Activated CD8-positive, alpha-beta T cell treated with anti-CD3 and anti-CD28 coated beads, Interleukin-2, amount 10 ng/mL, durations not matched to agents 7 days and 5 days (primary cell): ENCODE measurements around the gene BACH2. TPM values are rescaled to one million over a fixed set of nuclear protein-coding genes. Genes with fewer than 3 reads are reported as not detected.

ENCODE experiments used
- ATAC-seq: fragments of 150-1000 bp; cut with Tn5 transposase; one replicate; pipeline ENCODE4 v1.10.0; 2021; ENCODE audit warnings: moderate library complexity
- CTCF ChIA-PET: fragments of 350-600 bp; sonication (Branson Sonifier 250); formaldehyde crosslinking; loops from one replicate; lab custom pipeline; 2021; ENCODE audit warnings: antibody characterized with exemption; lab: Charles Lee
- POLR2A ChIA-PET: fragments of 350-600 bp; sonication (Branson Sonifier 250); formaldehyde crosslinking; loops from one replicate; lab custom pipeline; 2021; ENCODE audit warnings: antibody characterized with exemption; lab: Charles Lee
- DNase-seq: peaks from one replicate; pipeline ENCODE4 v3.0.0-alpha.2; 2020
- H3K27ac Mint-ChIP-seq: one replicate; pipeline ENCODE4 v1.8.0; 2021; ENCODE audit warnings: mild to moderate bottlenecking, mixed read lengths
- H3K27me3 Mint-ChIP-seq: one replicate; pipeline ENCODE4 v1.8.0; 2021; ENCODE audit warnings: low read depth, mixed read lengths
- H3K36me3 Mint-ChIP-seq: one replicate; pipeline ENCODE4 v1.8.0; 2021; ENCODE audit warnings: low read depth, mixed read lengths
- H3K4me1 Mint-ChIP-seq: one replicate; pipeline ENCODE4 v1.8.0; 2021; ENCODE audit warnings: low read depth, mixed read lengths
- H3K4me3 Mint-ChIP-seq: one replicate; pipeline ENCODE4 v1.8.0; 2021; ENCODE audit warnings: mild to moderate bottlenecking, mixed read lengths
- H3K9me3 Mint-ChIP-seq: one replicate; pipeline ENCODE4 v1.8.0; 2022; ENCODE audit warnings: mixed read lengths; ENCODE audit not compliant: insufficient read depth
- total RNA-seq, 2 experiments: library from RNA; stranded (reverse); gene quantifications; one replicate each; pipeline ENCODE4 v1.2.3, GENCODE V29; 2021

Gene BACH2
- total RNA-seq, 2 experiments from 2014 or later, result 61.3 to 70.9 TPM

DNA sequence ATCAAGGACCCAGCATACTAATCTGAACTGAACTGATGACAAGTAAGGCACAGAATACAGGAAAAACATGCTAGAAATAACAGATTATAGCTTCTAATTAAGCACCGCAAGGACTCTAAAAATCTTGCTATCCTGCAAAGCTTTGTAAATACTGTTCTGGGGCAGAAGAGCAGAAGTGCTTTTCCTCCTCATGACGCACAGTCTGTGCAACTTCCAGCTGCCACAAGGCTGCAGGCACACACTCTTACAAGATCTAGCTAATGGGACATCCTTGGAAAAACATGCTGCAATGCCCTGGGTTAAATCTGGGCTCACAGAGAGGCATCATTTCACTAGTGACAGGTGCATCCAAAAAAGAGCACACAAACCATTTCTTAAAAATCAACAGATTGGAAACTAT is 213.8 kb downstream of the BACH2 start:
- ChIA-PET CTCF (interaction anchor here (0.7 to 3.1 kb wide), 19 partner anchors 11 to 394 kb away, joined by 3 to 33 read pairs (median 5); no protein-coding TSS in a partner anchor), POLR2A (interaction anchor here (0.6 to 2.4 kb wide), 6 partner anchors 10 to 213 kb away, joined by 3 to 14 read pairs (median 4); no protein-coding TSS in a partner anchor)
- Mint-ChIP-seq H3K9me3 (no peaks in the 10 kb centered on the region), H3K4me3 (peak overlapping the region; percentile 46), H3K36me3 (peaks cover 55% of the 10 kb centered on the region), H3K27ac (peak overlapping the region; percentile 65), H3K4me1 (peaks cover 83% of the 10 kb centered on the region), H3K27me3 (no peaks in the 10 kb centered on the region)
- ATAC-seq (no peak), DNase-seq (no peak)

DNA sequence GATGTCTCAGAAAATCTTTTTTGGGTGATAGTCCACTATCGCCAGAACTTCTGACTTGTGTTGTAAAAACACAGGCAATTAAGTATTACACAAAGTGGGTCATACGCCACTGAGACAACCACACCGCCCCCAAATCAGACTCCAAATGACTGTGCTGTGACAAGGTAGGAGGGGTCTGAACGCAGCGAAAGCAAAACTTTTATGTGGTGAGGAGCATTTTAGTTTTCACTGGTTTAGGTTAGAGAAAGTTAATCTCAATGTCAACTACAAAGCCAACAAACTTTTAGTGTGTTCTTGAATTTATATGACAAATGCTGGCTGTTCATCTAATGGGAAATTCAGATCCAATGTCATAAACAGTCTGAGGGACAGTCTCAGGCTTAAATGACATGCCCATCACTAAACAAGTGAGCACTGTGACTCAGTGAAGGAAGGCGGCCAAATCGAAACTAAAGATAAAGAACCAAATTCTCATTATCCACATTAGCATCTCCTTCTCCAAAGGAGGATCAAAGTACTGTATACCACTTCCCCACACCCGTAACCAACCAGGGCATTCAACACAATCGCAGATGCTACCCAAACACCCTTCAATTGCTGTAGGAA is 215.7 kb downstream of the BACH2 start:
- Mint-ChIP-seq H3K27me3 (no peaks in the 10 kb centered on the region), H3K4me1 (peaks cover 85% of the 10 kb centered on the region), H3K27ac (peak overlapping the region; percentile 99), H3K9me3 (no peaks in the 10 kb centered on the region), H3K36me3 (peaks cover 58% of the 10 kb centered on the region), H3K4me3 (peak overlapping the region; percentile 93)
- DNase-seq (peak; percentile 92), ATAC-seq (peak; percentile 71)
- CTCF ChIA-PET, result interaction anchor here (1.0 to 2.8 kb wide), 6 partner anchors 29 to 312 kb away, joined by 3 to 8 read pairs (median 6); no protein-coding TSS in a partner anchor
- POLR2A ChIA-PET, result interaction anchor here (0.6 to 2.6 kb wide), 14 partner anchors 13 to 215 kb away, joined by 3 to 12 read pairs (median 4); no protein-coding TSS in a partner anchor

DNA sequence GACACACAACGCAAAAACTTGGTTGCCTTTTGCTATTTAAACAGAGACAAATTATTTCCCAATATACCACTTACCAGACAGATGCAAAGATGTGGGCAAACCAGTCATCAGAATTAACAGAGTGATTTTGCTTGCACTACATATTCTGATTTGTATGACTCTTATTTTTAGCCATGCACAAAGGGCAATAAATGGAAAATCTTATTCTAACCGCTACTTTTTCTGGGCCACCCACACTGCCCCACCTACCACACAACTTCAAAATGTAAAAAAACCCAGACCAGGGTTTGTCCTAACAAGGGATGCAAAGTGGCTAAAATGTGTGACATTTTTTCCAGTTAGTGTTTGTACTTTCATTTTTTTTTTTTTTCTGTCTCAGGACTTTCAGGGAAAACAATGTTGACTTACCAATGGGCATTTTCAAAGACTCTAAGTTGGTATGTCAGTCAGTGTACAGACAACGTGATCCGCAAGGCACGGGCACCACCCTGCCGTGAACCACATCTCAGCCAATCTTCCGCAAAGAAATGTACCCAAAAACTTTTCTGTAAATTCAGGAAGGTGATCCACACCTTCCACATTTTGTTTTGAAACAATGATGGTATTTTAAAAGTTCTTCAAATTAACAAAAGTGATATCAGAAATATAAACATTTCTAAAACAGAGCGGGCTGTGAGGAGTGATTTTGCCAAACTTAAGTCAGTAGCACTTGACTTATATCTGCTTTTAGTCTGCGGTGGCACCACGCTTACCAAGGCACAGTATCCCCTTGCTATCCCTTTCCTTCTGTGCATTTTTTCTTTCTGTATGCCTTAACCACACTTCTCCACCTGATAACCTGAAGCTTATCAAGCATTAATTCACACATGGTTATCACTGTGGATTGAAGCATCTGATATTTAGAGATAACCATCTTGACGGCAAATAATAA is 216.8 kb downstream of the BACH2 start:
- ATAC-seq, result peak; percentile 11
- CTCF ChIA-PET, result interaction anchor here (1.0 to 1.4 kb wide), 2 partner anchors 30 to 205 kb away, joined by 3 to 4 read pairs; no protein-coding TSS in a partner anchor

DNA sequence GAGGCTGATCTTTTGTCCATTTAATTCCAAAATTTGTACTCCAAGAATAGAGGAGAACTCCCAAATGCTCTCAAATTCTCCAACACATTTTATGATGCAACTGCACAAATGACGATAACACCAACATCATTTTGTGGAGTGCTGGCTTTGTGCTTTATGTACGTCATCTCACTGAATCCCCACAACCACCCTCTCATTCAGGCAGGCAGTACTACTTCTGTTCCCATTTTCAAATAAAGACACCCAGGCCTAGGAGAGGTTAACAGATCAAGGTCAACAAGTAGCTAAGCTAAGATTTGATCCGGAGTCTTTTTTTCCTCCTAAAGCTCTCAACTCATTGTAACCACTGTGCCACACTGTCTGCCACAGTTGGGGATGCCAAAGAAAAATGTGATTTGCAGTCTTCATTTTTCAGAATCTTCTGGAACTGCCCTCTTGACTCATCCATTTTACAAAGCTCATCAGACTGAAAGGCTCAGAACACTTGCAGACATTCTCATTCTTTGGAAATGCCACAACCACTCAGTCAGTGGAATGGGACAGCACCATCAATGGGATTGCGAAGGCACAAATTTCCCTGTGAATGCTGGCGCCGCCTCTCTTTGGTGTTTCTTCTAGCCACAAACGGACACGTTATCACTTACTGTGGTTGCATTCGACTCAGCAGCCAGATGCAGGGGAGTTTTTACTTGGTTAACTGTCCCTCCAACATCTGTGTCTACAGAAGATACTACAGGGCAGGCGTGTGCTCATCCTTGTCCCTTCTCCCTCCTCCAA is 217.9 kb downstream of the BACH2 start:
- ChIA-PET CTCF (interaction anchor here (0.7 to 1.3 kb wide), 4 partner anchors 99 to 711 kb away, joined by 3 to 4 read pairs (median 4); no protein-coding TSS in a partner anchor), POLR2A (interaction anchor here (0.6 to 1.3 kb wide), 6 partner anchors 29 to 240 kb away, joined by 3 to 12 read pairs (median 4); no protein-coding TSS in a partner anchor)
- Mint-ChIP-seq H3K9me3 (no peaks in the 10 kb centered on the region), H3K4me3 (peak overlapping the region; percentile 93), H3K36me3 (peaks cover 61% of the 10 kb centered on the region), H3K27ac (peak overlapping the region; percentile 99), H3K4me1 (peaks cover 84% of the 10 kb centered on the region), H3K27me3 (no peaks in the 10 kb centered on the region)
- ATAC-seq (peak; percentile 27), DNase-seq (peak; percentile 65)

More for the DNA sequence above, 216.8 kb downstream of the BACH2 start:
- H3K36me3 Mint-ChIP-seq, result peaks cover 55% of the 10 kb centered on the region
- no peaks in the 10 kb centered on the region for H3K27me3 Mint-ChIP-seq
- POLR2A ChIA-PET, result interaction anchor here (0.6 to 2.6 kb wide), 13 partner anchors 15 to 216 kb away, joined by 3 to 12 read pairs (median 5); no protein-coding TSS in a partner anchor
- H3K4me1 Mint-ChIP-seq, result peaks cover 84% of the 10 kb centered on the region
- peak overlapping the region; percentile 99 for H3K27ac Mint-ChIP-seq
- peak; percentile 51 for DNase-seq
- H3K4me3 Mint-ChIP-seq, result peak overlapping the region; percentile 93
- H3K9me3 Mint-ChIP-seq, result no peaks in the 10 kb centered on the region

DNA sequence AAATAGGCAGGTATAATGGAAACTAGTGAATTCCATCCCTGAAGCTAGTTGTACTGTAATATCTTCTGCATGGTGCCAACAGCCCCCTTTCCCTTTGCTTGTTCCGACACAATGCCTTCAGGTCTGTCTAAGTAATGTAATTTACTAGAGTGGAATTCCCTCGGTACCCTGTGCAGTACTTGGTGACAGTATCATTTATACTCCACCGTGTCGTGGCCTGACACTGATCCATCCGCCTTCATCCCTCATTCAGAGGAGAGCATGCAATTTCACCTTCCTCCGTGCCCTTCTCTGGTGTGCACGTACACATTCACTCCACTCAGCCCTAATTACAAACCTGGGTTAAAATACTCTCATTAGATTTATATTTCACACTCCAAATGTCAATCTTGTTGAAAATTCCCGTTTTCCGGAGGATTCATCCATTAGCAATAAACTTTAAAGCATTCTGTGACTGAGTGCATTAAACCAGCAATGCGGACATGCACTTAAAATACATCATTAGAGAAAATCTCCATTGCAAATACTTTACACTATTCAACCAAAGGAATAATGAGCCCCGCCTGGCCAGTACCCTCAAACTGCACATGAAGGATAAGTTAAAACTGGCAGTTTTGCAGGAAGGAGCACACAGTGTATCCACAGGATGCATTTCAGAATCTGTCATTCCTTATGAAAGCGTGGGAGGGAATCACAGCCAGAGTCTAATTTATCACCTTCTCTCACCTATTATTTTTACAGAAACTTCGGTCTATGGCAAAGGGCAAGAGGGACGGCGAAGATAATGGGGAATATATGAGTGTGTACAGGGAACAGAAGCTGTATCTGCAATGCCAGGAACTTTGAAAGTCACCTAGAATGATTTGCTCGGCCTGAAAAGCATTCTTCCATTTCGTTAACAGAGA is 219.9 kb downstream of the BACH2 start:
- H3K4me3 Mint-ChIP-seq, result peak overlapping the region; percentile 93
- ATAC-seq (no peak), DNase-seq (no peak)
- CTCF ChIA-PET, result no interaction called here
- H3K4me1 Mint-ChIP-seq, result peaks cover 85% of the 10 kb centered on the region
- peaks cover 74% of the 10 kb centered on the region for H3K36me3 Mint-ChIP-seq
- H3K27me3 Mint-ChIP-seq, result no peaks in the 10 kb centered on the region
- peak overlapping the region; percentile 4 for H3K27ac Mint-ChIP-seq
- no peaks in the 10 kb centered on the region for H3K9me3 Mint-ChIP-seq
- POLR2A ChIA-PET, result interaction anchor here (1.0 kb wide), 1 partner anchor 142 kb away, joined by 3 read pairs; no protein-coding TSS in a partner anchor

DNA sequence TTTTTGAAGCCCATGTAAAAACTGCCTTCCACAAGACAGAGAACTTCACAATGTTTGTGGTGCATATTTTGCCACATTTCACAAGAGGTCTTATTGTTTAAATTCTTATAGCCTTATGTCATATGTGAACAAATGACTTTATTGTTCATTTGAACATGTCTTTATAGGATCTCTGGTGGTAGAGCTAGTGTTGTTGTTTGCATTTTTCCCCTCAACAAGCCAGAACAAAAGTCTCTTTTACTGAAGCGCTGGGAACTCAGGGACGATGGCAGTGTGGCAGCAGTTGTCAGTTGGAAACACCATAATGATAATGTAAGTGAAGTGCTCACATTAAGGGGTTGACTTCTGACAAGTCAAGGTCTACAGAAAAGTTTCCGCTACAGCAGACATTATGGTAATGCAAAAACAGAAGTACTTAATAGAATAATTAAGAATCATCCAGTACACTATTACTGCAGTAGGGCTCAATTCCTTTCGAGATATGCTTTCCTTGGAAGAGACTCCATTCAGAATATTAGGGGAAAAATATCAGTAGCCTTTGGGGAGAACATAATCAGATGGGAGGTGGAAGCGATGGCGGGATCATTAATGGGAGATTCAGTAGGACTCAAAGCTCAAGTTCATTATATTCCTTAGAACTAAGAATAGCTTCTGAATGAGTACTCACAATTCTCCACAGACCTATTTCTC is 222.3 kb downstream of the BACH2 start:
- H3K27me3 Mint-ChIP-seq, result no peaks in the 10 kb centered on the region
- no peak for DNase-seq
- H3K4me3 Mint-ChIP-seq, result peak overlapping the region; percentile 9
- CTCF ChIA-PET, result interaction anchor here (0.9 to 4.0 kb wide), 7 partner anchors 9 to 405 kb away, joined by 3 to 11 read pairs (median 7); no protein-coding TSS in a partner anchor
- no peaks in the 10 kb centered on the region for H3K9me3 Mint-ChIP-seq
- no peak for ATAC-seq
- H3K27ac Mint-ChIP-seq, result peak overlapping the region; percentile 22
- H3K4me1 Mint-ChIP-seq, result peaks cover 84% of the 10 kb centered on the region
- POLR2A ChIA-PET, result no interaction called here
- H3K36me3 Mint-ChIP-seq, result peaks cover 77% of the 10 kb centered on the region

DNA sequence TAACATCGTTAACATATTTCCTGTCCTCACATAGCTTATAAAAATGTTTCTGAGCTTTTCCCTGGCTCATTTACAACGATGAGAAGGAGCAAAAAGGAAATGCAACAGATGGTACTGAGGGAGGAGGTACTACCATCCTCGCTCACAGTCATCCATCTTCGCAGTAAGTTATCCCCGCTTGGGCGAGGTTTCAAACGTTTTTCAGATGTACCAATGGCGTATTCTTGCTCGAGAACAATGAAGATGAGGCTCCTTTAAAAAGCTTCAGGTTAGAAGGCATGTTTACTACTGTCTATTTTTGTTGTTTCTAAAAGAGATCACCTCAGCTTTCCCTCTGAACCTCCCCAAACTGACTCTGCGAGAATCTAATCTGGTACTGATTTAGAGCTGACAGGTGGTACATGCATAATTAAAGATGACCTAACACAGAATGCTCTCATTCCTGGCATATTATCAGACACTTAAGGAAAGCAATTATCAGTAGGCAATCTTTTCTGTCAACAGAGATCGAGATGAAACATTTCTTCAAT is 223.6 kb downstream of the BACH2 start:
- POLR2A ChIA-PET, result interaction anchor here (0.6 to 1.0 kb wide), 3 partner anchors 10 to 144 kb away, joined by 3 to 6 read pairs (median 3); no protein-coding TSS in a partner anchor
- no peaks in the 10 kb centered on the region for H3K9me3 Mint-ChIP-seq
- ATAC-seq (no peak), DNase-seq (no peak)
- H3K27me3 Mint-ChIP-seq, result no peaks in the 10 kb centered on the region
- H3K4me1 Mint-ChIP-seq, result peaks cover 86% of the 10 kb centered on the region
- peak overlapping the region; percentile 73 for H3K27ac Mint-ChIP-seq
- CTCF ChIA-PET, result interaction anchor here (0.6 to 5.2 kb wide), 13 partner anchors 10 to 406 kb away, joined by 3 to 28 read pairs (median 4); no protein-coding TSS in a partner anchor
- H3K4me3 Mint-ChIP-seq, result peak overlapping the region; percentile 44
- peaks cover 76% of the 10 kb centered on the region for H3K36me3 Mint-ChIP-seq

DNA sequence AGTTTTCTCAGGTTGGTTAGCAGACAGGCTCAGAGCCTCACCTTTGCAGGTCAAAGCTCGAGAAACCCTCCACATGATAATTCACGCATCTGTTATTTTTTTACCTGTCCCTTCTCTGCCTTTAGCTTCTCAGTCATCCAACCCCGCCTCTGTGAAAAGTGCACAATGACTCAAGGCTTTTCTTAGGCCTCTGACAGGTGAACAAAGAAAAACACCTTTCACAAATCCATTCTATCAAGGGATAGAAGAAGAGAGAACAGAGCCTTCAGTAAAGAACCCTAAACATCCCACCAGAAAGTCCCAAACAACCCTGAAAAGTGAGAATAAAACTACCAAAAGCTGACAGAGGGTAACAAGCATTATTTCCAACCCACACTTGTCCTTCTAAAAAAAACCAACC is 224.1 kb downstream of the BACH2 start:
- Mint-ChIP-seq H3K27ac (peak overlapping the region; percentile 73), H3K27me3 (no peaks in the 10 kb centered on the region), H3K4me3 (peak overlapping the region; percentile 44), H3K9me3 (no peaks in the 10 kb centered on the region), H3K4me1 (peaks cover 88% of the 10 kb centered on the region), H3K36me3 (peaks cover 74% of the 10 kb centered on the region)
- ChIA-PET POLR2A (interaction anchor here (0.6 to 1.0 kb wide), 4 partner anchors 10 to 145 kb away, joined by 3 to 6 read pairs (median 3); no protein-coding TSS in a partner anchor), CTCF (interaction anchor here (0.6 to 5.2 kb wide), 12 partner anchors 10 to 402 kb away, joined by 3 to 28 read pairs (median 4); no protein-coding TSS in a partner anchor)
- DNase-seq, result no peak
- no peak for ATAC-seq

DNA sequence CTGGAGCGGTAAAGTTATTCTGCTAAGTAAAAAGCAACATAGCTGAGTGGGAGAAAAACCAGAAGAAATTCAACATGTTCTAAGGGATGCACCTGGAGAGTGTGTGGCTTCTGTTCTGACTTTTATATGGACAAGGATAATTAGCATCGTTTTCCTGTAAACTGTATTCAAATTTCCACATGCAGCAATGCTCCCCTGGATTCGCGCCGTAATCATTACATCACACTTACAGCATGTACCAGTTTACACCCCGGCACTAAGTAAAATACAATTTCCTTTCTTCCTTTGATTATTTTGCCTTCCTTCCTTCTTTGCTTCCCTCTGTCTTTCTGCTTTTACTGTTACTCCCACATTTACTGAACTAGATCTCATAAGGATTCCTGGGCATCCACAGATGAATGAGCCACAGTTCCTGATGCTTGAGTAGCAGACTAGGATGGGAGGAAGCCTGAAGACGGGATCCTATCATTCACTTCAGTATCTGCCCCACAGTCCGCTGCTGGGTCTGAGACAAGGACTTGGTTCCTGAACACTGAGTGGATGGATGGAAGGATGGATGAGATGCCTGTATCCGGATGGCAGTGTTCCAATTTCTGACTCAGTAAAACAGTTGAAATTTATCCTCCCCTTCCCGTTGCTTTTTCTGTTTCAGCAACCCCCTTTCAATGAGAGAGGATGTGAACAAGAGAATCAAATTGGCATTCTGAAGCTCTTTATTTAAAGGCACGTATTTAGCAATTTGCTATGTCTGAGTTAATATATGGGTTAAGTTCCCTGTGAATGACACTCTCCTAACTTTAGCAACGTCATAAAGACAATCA is 227.7 kb downstream of the BACH2 start:
- DNase-seq (no peak), ATAC-seq (no peak)
- H3K4me1 Mint-ChIP-seq, result peaks cover 82% of the 10 kb centered on the region
- no peak overlapping the region for H3K4me3 Mint-ChIP-seq
- H3K27me3 Mint-ChIP-seq, result no peaks in the 10 kb centered on the region
- H3K9me3 Mint-ChIP-seq, result no peaks in the 10 kb centered on the region
- H3K27ac Mint-ChIP-seq, result peak overlapping the region; percentile 13
- peaks cover 72% of the 10 kb centered on the region for H3K36me3 Mint-ChIP-seq
- ChIA-PET CTCF (interaction anchor here (1.0 to 5.2 kb wide), 3 partner anchors 41 to 128 kb away, joined by 3 to 28 read pairs (median 3); no protein-coding TSS in a partner anchor), POLR2A (no interaction called here)
